HFF-Myc (cell line): Measurements from ENCODE around the gene WDR81.

Experiments used
- DNase-seq: peaks from one replicate; pipeline ENCODE4 v3.0.0-alpha.2; 2011; ENCODE audit warnings: low read depth; ENCODE audit errors: extremely low read depth
- H3K4me3 ChIP-seq: replicated peaks from 2 replicates; pipeline ENCODE4 v1.5.1; 2011; ENCODE audit warnings: low read depth, mild to moderate bottlenecking, control low read depth, low read length
- TF ChIP-seq, protein P1 (sequence below): IDR thresholded peaks from 2 replicates; pipeline ENCODE4 v1.5.1; 2012; ENCODE audit warnings: mild to moderate bottlenecking, low read depth, low read length, control low read depth; ENCODE audit errors: missing control alignments

WDR81 gene

DNA sequence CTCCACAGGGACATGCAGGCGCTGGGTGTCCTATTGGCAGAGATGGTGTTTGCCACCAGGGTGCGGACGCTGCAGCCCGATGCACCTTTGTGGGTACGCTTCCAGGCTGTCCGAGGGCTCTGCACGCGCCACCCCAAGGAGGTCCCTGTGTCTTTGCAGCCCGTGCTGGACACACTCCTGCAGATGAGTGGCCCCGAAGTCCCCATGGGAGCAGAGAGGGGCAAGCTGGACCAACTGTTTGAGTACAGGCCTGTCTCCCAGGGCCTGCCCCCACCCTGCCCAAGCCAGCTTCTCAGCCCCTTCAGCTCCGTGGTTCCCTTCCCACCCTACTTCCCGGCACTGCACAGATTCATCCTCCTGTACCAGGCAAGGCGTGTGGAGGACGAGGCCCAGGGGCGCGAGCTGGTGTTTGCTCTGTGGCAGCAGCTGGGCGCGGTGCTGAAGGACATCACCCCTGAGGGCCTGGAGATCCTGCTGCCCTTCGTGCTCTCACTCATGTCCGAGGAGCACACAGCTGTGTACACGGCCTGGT, 2.8 kb downstream of the WDR81 start:
- no peak for DNase-seq
- H3K4me3 ChIP-seq = no peak overlapping the region
- TF ChIP-seq, protein P1, sequence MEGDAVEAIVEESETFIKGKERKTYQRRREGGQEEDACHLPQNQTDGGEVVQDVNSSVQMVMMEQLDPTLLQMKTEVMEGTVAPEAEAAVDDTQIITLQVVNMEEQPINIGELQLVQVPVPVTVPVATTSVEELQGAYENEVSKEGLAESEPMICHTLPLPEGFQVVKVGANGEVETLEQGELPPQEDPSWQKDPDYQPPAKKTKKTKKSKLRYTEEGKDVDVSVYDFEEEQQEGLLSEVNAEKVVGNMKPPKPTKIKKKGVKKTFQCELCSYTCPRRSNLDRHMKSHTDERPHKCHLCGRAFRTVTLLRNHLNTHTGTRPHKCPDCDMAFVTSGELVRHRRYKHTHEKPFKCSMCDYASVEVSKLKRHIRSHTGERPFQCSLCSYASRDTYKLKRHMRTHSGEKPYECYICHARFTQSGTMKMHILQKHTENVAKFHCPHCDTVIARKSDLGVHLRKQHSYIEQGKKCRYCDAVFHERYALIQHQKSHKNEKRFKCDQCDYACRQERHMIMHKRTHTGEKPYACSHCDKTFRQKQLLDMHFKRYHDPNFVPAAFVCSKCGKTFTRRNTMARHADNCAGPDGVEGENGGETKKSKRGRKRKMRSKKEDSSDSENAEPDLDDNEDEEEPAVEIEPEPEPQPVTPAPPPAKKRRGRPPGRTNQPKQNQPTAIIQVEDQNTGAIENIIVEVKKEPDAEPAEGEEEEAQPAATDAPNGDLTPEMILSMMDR = no peak

DNA sequence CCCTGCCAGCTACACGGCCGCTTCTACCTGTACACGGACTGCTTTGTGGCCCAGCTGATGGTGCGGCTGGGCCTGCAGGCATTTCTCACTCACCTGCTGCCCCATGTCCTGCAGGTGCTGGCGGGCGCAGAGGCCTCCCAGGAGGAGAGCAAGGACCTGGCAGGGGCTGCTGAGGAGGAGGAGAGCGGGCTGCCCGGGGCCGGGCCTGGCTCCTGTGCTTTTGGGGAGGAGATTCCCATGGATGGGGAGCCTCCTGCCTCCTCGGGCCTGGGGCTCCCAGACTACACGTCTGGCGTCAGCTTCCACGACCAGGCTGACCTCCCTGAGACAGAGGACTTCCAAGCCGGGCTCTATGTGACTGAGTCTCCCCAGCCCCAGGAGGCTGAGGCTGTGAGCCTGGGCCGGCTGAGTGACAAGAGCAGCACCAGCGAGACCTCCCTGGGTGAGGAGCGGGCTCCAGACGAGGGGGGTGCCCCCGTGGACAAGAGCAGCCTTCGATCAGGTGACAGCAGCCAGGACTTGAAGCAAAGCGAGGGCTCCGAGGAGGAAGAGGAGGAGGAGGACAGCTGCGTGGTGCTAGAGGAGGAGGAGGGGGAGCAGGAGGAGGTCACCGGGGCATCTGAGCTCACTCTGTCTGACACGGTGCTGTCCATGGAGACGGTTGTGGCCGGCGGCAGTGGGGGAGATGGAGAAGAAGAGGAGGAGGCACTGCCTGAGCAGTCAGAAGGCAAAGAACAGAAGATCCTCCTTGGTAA, 3.5 kb downstream of the WDR81 start:
- no peak for DNase-seq

DNA sequence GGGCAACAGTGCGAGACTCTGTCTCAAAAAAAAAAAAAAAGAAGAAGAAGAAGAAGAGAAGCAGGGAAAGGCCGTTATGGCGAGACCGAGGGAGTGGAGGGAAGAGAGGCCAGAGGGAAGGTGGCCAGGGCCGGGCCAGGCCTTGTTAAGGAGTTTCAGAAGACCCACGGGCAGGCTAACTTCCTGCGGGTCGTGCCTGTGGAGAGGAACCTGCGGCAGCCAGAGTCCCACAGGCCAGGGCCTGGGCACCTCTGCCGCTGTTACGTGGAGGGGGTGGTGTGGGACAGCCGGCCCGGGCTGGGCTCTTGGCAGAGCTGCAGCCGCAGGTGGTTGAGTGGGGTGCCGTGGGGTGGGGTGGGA, 5.4 kb downstream of the WDR81 start:
- TF ChIP-seq, protein P1 = no peak
- DNase-seq = no peak
- H3K4me3 ChIP-seq = no peak overlapping the region

More for the DNA sequence above, 3.5 kb downstream of the WDR81 start:
- no peak overlapping the region for H3K4me3 ChIP-seq
- TF ChIP-seq, protein P1 = no peak

DNA sequence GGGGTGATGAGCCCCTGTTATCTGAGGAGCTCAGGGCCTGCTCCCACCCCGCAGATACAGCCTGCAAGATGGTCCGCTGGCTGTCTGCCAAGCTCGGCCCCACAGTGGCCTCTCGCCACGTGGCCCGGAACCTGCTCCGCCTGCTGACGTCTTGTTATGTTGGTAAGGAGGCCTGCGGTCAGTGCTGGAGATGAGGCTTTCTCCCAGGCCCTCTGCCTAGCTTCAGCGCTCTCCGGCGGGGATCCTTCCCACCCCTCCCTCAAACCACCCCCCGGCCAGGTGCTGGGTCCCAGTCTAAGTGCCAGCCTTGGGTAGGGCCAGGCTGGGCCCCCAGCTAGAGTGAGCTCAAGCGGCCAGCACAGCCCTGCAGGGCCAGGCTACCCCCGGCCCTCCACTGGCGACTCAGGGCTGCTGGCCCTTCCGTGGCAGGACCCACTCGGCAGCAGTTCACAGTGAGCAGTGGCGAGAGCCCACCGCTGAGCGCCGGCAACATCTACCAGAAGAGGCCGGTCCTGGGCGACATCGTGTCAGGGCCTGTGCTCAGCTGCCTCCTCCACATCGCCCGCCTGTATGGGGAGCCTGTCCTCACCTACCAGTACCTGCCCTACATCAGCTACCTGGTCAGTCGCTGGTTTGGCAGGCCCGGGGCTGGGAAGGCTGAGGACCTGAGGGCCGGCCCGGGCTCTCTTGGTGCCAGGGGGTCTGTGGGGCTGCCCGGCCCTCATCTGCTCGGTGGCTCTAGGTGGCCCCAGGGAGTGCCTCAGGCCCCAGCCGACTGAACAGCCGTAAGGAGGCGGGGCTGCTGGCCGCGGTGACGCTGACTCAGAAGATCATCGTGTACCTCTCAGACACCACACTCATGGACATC, 6.1 kb downstream of the WDR81 start:
- TF ChIP-seq, protein P1 = no peak
- no peak for DNase-seq
- no peak overlapping the region for H3K4me3 ChIP-seq

DNA sequence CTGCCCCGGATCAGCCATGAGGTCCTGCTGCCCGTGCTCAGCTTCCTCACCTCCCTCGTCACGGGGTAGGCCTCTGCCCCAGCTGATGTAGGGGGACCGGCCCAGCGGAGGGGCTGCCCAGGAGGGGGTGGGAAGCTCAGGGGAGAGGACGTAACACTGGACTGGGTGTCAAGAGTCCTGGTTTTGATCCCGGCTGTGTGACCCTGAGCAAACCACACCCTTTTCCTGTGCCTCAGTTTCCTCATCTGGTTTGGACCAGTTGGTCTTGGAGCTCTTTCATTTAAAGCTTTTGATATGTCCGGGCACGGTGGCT, 6.6 kb downstream of the WDR81 start:
- TF ChIP-seq, protein P1 = no peak
- DNase-seq = no peak
- no peak overlapping the region for H3K4me3 ChIP-seq

DNA sequence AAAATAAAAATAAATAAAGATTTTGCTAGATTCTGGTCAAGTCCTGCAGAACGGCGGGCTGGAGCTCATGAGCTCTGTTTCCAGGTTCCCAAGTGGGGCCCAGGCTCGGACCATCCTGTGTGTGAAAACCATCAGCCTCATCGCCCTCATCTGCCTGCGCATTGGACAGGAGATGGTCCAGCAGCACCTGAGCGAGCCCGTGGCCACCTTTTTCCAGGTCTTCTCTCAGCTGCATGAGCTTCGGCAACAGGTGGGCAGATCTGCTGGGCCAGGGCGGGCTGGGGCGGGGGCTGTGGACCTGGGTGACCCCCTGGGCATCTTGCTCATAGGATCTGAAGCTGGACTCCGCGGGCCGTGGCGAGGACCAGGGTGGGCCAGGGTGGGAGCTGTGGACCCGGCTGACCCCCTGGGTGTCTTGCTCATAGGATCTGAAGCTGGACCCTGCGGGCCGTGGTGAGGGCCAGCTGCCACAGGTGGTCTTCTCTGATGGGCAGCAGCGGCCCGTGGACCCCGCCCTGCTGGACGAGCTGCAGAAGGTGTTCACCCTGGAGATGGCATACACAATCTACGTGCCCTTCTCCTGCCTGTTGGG, 7.8 kb downstream of the WDR81 start:
- no peak overlapping the region for H3K4me3 ChIP-seq
- TF ChIP-seq, protein P1 = no peak
- no peak for DNase-seq
